ENCODE results near the gene CAPN15. TPM values are rescaled to one million over a fixed set of nuclear protein-coding genes. Genes with fewer than 3 reads are reported as not detected.

CAPN15 gene
- polyA plus RNA-seq, 3 donors: 3.4 to 42.6 (median 3.9) TPM

DNA sequence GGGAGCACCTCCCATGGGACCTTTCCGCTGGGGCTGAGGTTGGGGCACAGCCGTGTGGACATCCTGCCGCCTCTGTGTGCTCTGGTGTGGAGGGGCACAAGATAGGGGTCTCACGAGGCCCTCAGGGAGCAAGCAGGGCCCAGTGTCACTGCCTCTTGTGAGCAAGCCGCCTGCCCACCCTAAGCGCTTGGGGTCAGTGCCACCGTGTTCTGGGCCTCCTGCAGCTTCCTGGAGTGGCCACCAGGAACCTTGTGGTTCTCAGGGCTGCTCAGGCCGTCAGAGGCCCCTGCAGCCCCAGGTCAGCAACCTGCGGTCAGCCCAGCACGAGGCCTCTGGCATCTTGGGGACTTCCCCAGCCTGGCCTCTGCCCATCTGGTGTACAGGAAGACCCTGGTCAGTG lies 13.6 kb upstream of the CAPN15 start:
- H3K27ac ChIP-seq (ENCODE audit: low read depth in 1 of 2, low read length in 2 of 2): no peak overlapping the region
- H3K27me3 ChIP-seq (ENCODE audit: control insufficient read depth in 2 of 2, insufficient read depth in 2 of 2, low read length in 2 of 2): no peaks in the 10 kb centered on the region
- H3K9me3 ChIP-seq (replicated peaks in 1 of 2; ENCODE audit: control insufficient read depth in 1 of 2, insufficient read depth in 1 of 2, low read length in 2 of 2): no peaks in the 10 kb centered on the region
- 91% methylated on average over 10 of the region's 10 CpGs for WGBS (ENCODE audit: insufficient coverage)
- H3K27me3 Mint-ChIP-seq (ENCODE audit: low read depth in 3 of 3): no peaks in the 10 kb centered on the region
- H3K79me2 ChIP-seq (ENCODE audit: insufficient read depth, low read length): no peaks in the 10 kb centered on the region
- no peaks in the 10 kb centered on the region for H3K4me1 Mint-ChIP-seq
- no peak for DNase-seq
- no peaks in the 10 kb centered on the region for H3K4me1 ChIP-seq (ENCODE audit: control insufficient read depth in 1 of 2, insufficient read depth in 2 of 2, low read length in 2 of 2)
- no peak overlapping the region for H3K4me3 Mint-ChIP-seq
- no peak overlapping the region for H3K27ac Mint-ChIP-seq
- intact Hi-C loops (cut with micrococcal nuclease): no loop called here
- H3K9ac ChIP-seq (ENCODE audit: insufficient read depth, low read length, poor library complexity, severe bottlenecking): no peak overlapping the region
- peaks cover 0 to 9% of the 10 kb centered on the region in 2 donors for H3K36me3 ChIP-seq (replicated peaks in 1 of 2; ENCODE audit: control insufficient read depth in 1 of 2, insufficient read depth in 2 of 2, low read length in 2 of 2)
- no peak overlapping the region for H3K4me3 ChIP-seq (replicated peaks in 1 of 3; ENCODE audit: low read depth in 2 of 3, low read length in 3 of 3)
- H3K36me3 Mint-ChIP-seq: peaks cover 0 to 11% of the 10 kb centered on the region in 2 donors
- TF ChIP-seq, protein P1, sequence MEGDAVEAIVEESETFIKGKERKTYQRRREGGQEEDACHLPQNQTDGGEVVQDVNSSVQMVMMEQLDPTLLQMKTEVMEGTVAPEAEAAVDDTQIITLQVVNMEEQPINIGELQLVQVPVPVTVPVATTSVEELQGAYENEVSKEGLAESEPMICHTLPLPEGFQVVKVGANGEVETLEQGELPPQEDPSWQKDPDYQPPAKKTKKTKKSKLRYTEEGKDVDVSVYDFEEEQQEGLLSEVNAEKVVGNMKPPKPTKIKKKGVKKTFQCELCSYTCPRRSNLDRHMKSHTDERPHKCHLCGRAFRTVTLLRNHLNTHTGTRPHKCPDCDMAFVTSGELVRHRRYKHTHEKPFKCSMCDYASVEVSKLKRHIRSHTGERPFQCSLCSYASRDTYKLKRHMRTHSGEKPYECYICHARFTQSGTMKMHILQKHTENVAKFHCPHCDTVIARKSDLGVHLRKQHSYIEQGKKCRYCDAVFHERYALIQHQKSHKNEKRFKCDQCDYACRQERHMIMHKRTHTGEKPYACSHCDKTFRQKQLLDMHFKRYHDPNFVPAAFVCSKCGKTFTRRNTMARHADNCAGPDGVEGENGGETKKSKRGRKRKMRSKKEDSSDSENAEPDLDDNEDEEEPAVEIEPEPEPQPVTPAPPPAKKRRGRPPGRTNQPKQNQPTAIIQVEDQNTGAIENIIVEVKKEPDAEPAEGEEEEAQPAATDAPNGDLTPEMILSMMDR (IDR thresholded peaks at IDR 0.05): no peak
- peaks cover 0 to 3% (median 0%) of the 10 kb centered on the region in 7 donors for H3K9me3 Mint-ChIP-seq
- H2AFZ ChIP-seq (ENCODE audit: insufficient read depth, low read depth, low read length, poor library complexity, severe bottlenecking): no peak overlapping the region
- H3K4me2 ChIP-seq (replicated peaks; ENCODE audit: extremely low read depth, low read length, poor library complexity, severe bottlenecking): no peak overlapping the region
- H4K20me1 ChIP-seq (ENCODE audit: insufficient read depth, low read length): no peaks in the 10 kb centered on the region

DNA sequence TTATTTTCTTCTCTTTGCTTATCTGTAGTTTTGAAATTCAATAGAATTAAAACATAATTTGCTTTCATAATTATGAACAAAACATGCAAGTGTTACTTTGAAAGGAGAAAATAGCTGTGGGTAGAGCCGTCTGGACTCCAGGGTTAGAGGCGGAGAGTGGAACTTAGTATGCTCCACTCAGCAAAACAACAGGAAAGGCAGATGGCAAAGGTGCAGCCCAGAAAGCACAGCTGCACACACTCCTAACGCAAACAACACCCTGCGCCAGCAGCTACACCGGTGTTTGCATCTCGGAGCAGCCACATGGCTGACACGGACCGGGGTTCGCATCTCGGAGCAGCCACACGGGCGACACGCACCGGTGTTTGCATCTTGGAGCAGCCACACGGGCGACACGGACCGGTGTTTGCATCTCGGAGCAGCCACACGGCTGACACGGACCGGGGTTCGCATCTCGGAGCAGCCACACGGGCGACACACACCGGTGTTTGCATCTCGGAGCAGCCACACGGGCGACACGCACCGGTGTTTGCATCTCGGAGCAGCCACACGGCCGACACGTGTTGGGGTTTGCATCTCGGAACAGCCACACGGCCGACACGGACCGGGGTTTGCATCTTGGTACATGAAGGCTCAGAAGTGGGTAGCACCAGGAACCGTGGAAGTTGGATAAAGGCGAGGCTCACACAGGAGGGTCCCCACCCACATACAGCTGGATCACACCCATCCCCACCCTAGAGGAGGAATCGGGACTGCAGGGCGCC lies 12.2 kb upstream of the CAPN15 start:
- H3K9me3 Mint-ChIP-seq: no peaks in the 10 kb centered on the region
- Histone ChIP-seq H3K27me3 (ENCODE audit: control insufficient read depth in 2 of 2, insufficient read depth in 2 of 2, low read length in 2 of 2) (no peaks in the 10 kb centered on the region), H3K4me1 (ENCODE audit: control insufficient read depth in 1 of 2, insufficient read depth in 2 of 2, low read length in 2 of 2) (no peaks in the 10 kb centered on the region), H3K36me3 (replicated peaks in 1 of 2; ENCODE audit: control insufficient read depth in 1 of 2, insufficient read depth in 2 of 2, low read length in 2 of 2) (peaks cover 0 to 9% of the 10 kb centered on the region in 2 donors), H2AFZ (ENCODE audit: insufficient read depth, low read depth, low read length, poor library complexity, severe bottlenecking) (no peak overlapping the region), H3K9me3 (replicated peaks in 1 of 2; ENCODE audit: control insufficient read depth in 1 of 2, insufficient read depth in 1 of 2, low read length in 2 of 2) (no peaks in the 10 kb centered on the region), H3K4me2 (replicated peaks; ENCODE audit: extremely low read depth, low read length, poor library complexity, severe bottlenecking) (no peak overlapping the region), H4K20me1 (ENCODE audit: insufficient read depth, low read length) (no peaks in the 10 kb centered on the region), H3K27ac (ENCODE audit: low read depth in 1 of 2, low read length in 2 of 2) (no peak overlapping the region), H3K9ac (ENCODE audit: insufficient read depth, low read length, poor library complexity, severe bottlenecking) (no peak overlapping the region), H3K4me3 (replicated peaks in 1 of 3; ENCODE audit: low read depth in 2 of 3, low read length in 3 of 3) (no peak overlapping the region), H3K79me2 (ENCODE audit: insufficient read depth, low read length) (no peaks in the 10 kb centered on the region)
- no peak for DNase-seq
- TF ChIP-seq, protein P1 (IDR thresholded peaks at IDR 0.05): no peak
- H3K27me3 Mint-ChIP-seq (ENCODE audit: low read depth in 3 of 3): no peaks in the 10 kb centered on the region
- WGBS (ENCODE audit: insufficient coverage): 96% methylated on average over 34 of the region's 45 CpGs
- no peak overlapping the region for H3K4me3 Mint-ChIP-seq
- intact Hi-C loops (cut with micrococcal nuclease): no loop called here
- H3K4me1 Mint-ChIP-seq: no peaks in the 10 kb centered on the region
- no peak overlapping the region for H3K27ac Mint-ChIP-seq
- peaks cover 0 to 11% of the 10 kb centered on the region in 2 donors for H3K36me3 Mint-ChIP-seq

All from CD14-positive monocyte (primary cell).